ENCODE measurements around the gene RHBDL1.

Gene RHBDL1

GRCh38 chr16:720990-721764, 45.7 kb downstream of the RHBDL1 start, which contains the start of gene ANTKMT:
Gene ANTKMT, plus strand, starts transcription at chr16:721146. Its CDS starts 129 bp downstream, at chr16:721275.
- H3K4me3 ChIP-seq (ENCODE audit: low read length): peak within 1 kb of the TSS; percentile 66
- no peak for TF ChIP-seq ZNF274 (IDR thresholded peaks at IDR 0.05; ENCODE audit: low read depth, low read length)

GRCh38 chr16:721765-722540, 46.5 kb downstream of the RHBDL1 start:
- no peak for TF ChIP-seq ZNF274 (IDR thresholded peaks at IDR 0.05; ENCODE audit: low read depth, low read length)
- H3K4me3 ChIP-seq (ENCODE audit: low read length): peak overlapping the region; percentile 66; the same call in 1 of the 2 replicates

- H3K4me3 ChIP-seq (ENCODE audit: low read length): no peak overlapping the region
- TF ChIP-seq ZNF274 (IDR thresholded peaks at IDR 0.05; ENCODE audit: low read depth, low read length): no peak
These were observed 47.6 kb downstream of the RHBDL1 start for GRCh38 chr16:722835-723633.

GRCh38 chr16:723695-724094, 48.2 kb downstream of the RHBDL1 start:
- H3K4me3 ChIP-seq (ENCODE audit: low read length): no peak overlapping the region
- no peak for TF ChIP-seq ZNF274 (IDR thresholded peaks at IDR 0.05; ENCODE audit: low read depth, low read length)

GRCh38 chr16:724188-725040, 48.9 kb downstream of the RHBDL1 start:
- H3K4me3 ChIP-seq (ENCODE audit: low read length): no peak overlapping the region
- no peak for TF ChIP-seq ZNF274 (IDR thresholded peaks at IDR 0.05; ENCODE audit: low read depth, low read length)

GRCh38 chr16:725041-725376, 49.5 kb downstream of the RHBDL1 start:
- no peak overlapping the region for H3K4me3 ChIP-seq (ENCODE audit: low read length)
- no peak for TF ChIP-seq ZNF274 (IDR thresholded peaks at IDR 0.05; ENCODE audit: low read depth, low read length)

GRCh38 chr16:725463-726187, 50.2 kb downstream of the RHBDL1 start:
- no peak for TF ChIP-seq ZNF274 (IDR thresholded peaks at IDR 0.05; ENCODE audit: low read depth, low read length)
- no peak overlapping the region for H3K4me3 ChIP-seq (ENCODE audit: low read length)

GRCh38 chr16:726188-726437, 50.6 kb downstream of the RHBDL1 start:
- TF ChIP-seq ZNF274 (IDR thresholded peaks at IDR 0.05; ENCODE audit: low read depth, low read length): no peak
- no peak overlapping the region for H3K4me3 ChIP-seq (ENCODE audit: low read length)

GRCh38 chr16:726438-727290, 51.2 kb downstream of the RHBDL1 start, which contains the start of the genes CCDC78 and HAGHL:
Gene CCDC78, minus strand, starts transcription at chr16:726443. Its CDS starts 76 bp downstream, at chr16:726367.
Gene HAGHL, plus strand, starts transcription at chr16:727106. Its CDS starts 404 bp downstream, at chr16:727510.
- peak within 1 kb of the TSS; percentile 68; the same call in 1 of the 2 replicates for H3K4me3 ChIP-seq (ENCODE audit: low read length)
- TF ChIP-seq ZNF274 (IDR thresholded peaks at IDR 0.05; ENCODE audit: low read depth, low read length): no peak

GRCh38 chr16:727291-727977, 52.0 kb downstream of the RHBDL1 start:
- peak overlapping the region; percentile 68; the same call in 1 of the 2 replicates for H3K4me3 ChIP-seq (ENCODE audit: low read length)
- TF ChIP-seq ZNF274 (IDR thresholded peaks at IDR 0.05; ENCODE audit: low read depth, low read length): no peak

All from GM08714 (cell line).